Breast epithelium (tissue), 4 donors: ENCODE data around the gene PSME3. TPM values are rescaled to one million over a fixed set of nuclear protein-coding genes. Genes with fewer than 3 reads are reported as not detected.

Source experiments
- DNase-seq, 2 donors: peaks; one replicate each; pipeline ENCODE4 v3.0.0-alpha.2; 2019; ENCODE audit warnings: low spot score in 2 of 2
- H3K27ac ChIP-seq, 2 donors: fragments of 200-600 bp; sonication (generic) in 1 of 2; one replicate each; pipeline ENCODE4 v1.5.1; 2016 to 2019; ENCODE audit warnings: mild to moderate bottlenecking in 1 of 2
- H3K27me3 ChIP-seq, 2 donors: fragments of 200-600 bp; sonication (generic) in 1 of 2; one replicate each; pipeline versions ENCODE4 v1.5.1 to v1.6.0; 2017 to 2019; ENCODE audit warnings: control low read depth in 1 of 2, mild to moderate bottlenecking in 1 of 2
- H3K36me3 ChIP-seq: fragments of 200-600 bp; one replicate; pipeline ENCODE4 v1.5.1; 2019
- H3K4me1 ChIP-seq, 2 donors: fragments of 200-600 bp; sonication (generic); one replicate each; pipeline ENCODE4 v1.5.1; 2016 to 2019; ENCODE audit warnings: control low read depth in 1 of 2
- H3K4me3 ChIP-seq, 3 donors: fragments of 200-600 bp; sonication (generic); 1 replicate in 2 of 3; 2 replicates in 1 of 3; pipeline ENCODE4 v1.5.1; 2016 to 2019; ENCODE audit warnings: mild to moderate bottlenecking in 3 of 3, moderate library complexity in 2 of 3
- H3K9me3 ChIP-seq, 2 donors: fragments of 200-600 bp; sonication (generic) in 1 of 2; one replicate each; pipeline ENCODE4 v1.5.1; 2016 to 2019; ENCODE audit warnings: control low read depth in 1 of 2
- CTCF ChIP-seq, 3 donors: fragments of 450-650 bp; IDR thresholded peaks; one replicate each; pipeline ENCODE4 v1.5.1; 2016 to 2017; ENCODE audit warnings: antibody characterized with exemption in 3 of 3, mild to moderate bottlenecking in 3 of 3, moderate library complexity in 3 of 3
- POLR2A ChIP-seq: fragments of 450-650 bp; IDR thresholded peaks from one replicate; pipeline ENCODE4 v1.6.1; 2016; ENCODE audit warnings: antibody characterized with exemption, mild to moderate bottlenecking, moderate library complexity
- POLR2AphosphoS5 ChIP-seq, 3 donors: sonication (generic); formaldehyde crosslinking; IDR thresholded peaks; one replicate each; pipeline ENCODE4 v1.6.1; 2017; ENCODE audit warnings: antibody characterized with exemption in 3 of 3
- intact Hi-C: fragments of 100-400 bp; cut with DNase I; formaldehyde crosslinking; loops from one replicate; pipeline ENCODE4 v1.15.1; 2023; ENCODE audit warnings: low total_unique reads
- total RNA-seq, 3 donors: library from RNA; depleted of rRNA; stranded (reverse); fragments of >200 nt; gene quantifications; one replicate each; pipeline ENCODE4 v1.1.0, GENCODE V29; 2016

Gene PSME3
- total RNA-seq, 3 donors from 2014 or later = 59.3 to 74.7 (median 73.9) TPM

DNA sequence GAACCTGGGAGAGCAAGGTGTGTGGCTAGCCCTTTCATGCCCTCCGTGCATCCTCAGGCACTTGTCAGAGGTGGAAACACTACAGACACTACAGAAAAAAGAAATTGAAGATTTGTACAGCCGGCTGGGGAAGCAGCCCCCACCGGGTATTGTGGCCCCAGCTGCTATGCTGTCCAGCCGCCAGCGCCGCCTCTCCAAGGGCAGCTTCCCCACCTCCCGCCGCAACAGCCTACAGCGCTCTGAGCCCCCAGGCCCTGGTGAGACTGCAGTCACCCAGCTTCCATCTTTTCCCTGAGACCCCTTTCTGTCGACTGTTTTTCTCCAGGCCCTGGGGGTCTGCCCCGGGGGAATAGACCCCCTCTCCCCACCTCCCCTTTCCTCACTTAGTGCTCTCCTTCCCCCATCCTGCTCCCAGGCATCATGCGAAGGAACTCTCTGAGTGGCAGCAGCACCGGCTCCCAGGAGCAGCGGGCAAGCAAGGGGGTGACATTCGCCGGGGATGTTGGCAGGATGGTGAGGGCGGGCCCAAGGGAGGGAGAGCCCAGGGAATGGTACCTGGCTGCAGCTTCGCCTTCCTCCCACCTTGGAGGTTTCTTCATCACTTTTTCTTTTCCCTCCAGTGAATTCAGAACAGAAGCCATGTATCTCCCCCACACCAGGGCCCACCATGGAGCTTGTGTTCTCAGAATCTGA lies 37.0 kb upstream of the PSME3 start:
- H3K4me3 ChIP-seq = no peak overlapping the region
- H3K27me3 ChIP-seq = no peaks in the 10 kb centered on the region
- H3K9me3 ChIP-seq = no peaks in the 10 kb centered on the region
- TF ChIP-seq POLR2AphosphoS5 (IDR thresholded peaks at IDR 0.05) (no peak), CTCF (IDR thresholded peaks at IDR 0.05) (no peak)
- peaks cover 4 to 12% of the 10 kb centered on the region in 2 donors for H3K4me1 ChIP-seq
- H3K27ac ChIP-seq = peak overlapping the region in 1 of 2 donors; percentile 11
- intact Hi-C loops = no loop called here
- no peaks in the 10 kb centered on the region for H3K36me3 ChIP-seq
- DNase-seq = no peak

- H3K27ac ChIP-seq = peak overlapping the region; percentile 81
- H3K4me3 ChIP-seq = peak overlapping the region; percentile 71 to 88 (median 75)
- H3K9me3 ChIP-seq = no peaks in the 10 kb centered on the region
- intact Hi-C loops = no loop called here
- TF ChIP-seq POLR2AphosphoS5 (IDR thresholded peaks at IDR 0.05) = no peak
- TF ChIP-seq CTCF (IDR thresholded peaks at IDR 0.05) = no peak
- TF ChIP-seq POLR2A = no peak
- no peaks in the 10 kb centered on the region for H3K27me3 ChIP-seq
- H3K4me1 ChIP-seq = peaks cover 4 to 12% of the 10 kb centered on the region in 2 donors
- H3K36me3 ChIP-seq = no peaks in the 10 kb centered on the region
- DNase-seq = no peak
These were observed 35.9 kb upstream of the PSME3 start for GRCh38 chr17:42797067-42798007.

GRCh38 chr17:42798011-42798382 lies 35.2 kb upstream of the PSME3 start:
- no peaks in the 10 kb centered on the region for H3K27me3 ChIP-seq

GRCh38 chr17:42798383-42799380 lies 34.5 kb upstream of the PSME3 start, which contains the start of the genes CNTD1 and COA3:
Gene CNTD1 (plus strand): TSS chr17:42798861. CDS start chr17:42799068, 207 bp downstream.
Gene COA3 (minus strand): TSS chr17:42798704. CDS start chr17:42798681, 23 bp downstream.
- no peak for TF ChIP-seq POLR2A
- no peak for TF ChIP-seq CTCF (IDR thresholded peaks at IDR 0.05)
- peak; percentile 38 to 61 (median 48) for TF ChIP-seq POLR2AphosphoS5 (IDR thresholded peaks at IDR 0.05)
- Histone ChIP-seq H3K9me3 (no peaks in the 10 kb centered on the region), H3K27me3 (no peaks in the 10 kb centered on the region), H3K36me3 (no peaks in the 10 kb centered on the region), H3K4me1 (peaks cover 4 to 12% of the 10 kb centered on the region in 2 donors), H3K27ac (peak within 1 kb of the TSS; percentile 81), H3K4me3 (peak within 1 kb of the TSS; percentile 71 to 88 (median 75))
- peak; percentile 63 to 79 for DNase-seq
- intact Hi-C loops = no loop called here

More at GRCh38 chr17:42798011-42798382, 35.2 kb upstream of the PSME3 start:
- H3K4me1 ChIP-seq = peaks cover 4 to 12% of the 10 kb centered on the region in 2 donors
- peak overlapping the region; percentile 71 to 88 (median 75) for H3K4me3 ChIP-seq
- H3K36me3 ChIP-seq = no peaks in the 10 kb centered on the region
- TF ChIP-seq POLR2A = no peak
- TF ChIP-seq CTCF (IDR thresholded peaks at IDR 0.05) = no peak
- TF ChIP-seq POLR2AphosphoS5 (IDR thresholded peaks at IDR 0.05) = no peak
- H3K27ac ChIP-seq = peak overlapping the region; percentile 81
- intact Hi-C loops = no loop called here
- H3K9me3 ChIP-seq = no peaks in the 10 kb centered on the region
- DNase-seq = no peak
